GM19452 (cell line): ENCODE results near the gene BMS1.
"Not testable (repeated sequence)": the region's sequence is repeated elsewhere in the genome, so short reads cannot be mapped to it uniquely, and the experiment has no call there.

Source experiments
- ATAC-seq: cut with Tn5 transposase; IDR thresholded peaks from one replicate; pipeline ENCODE4 v1.9.1; 2021; ENCODE audit not compliant: unreplicated experiment

The BMS1 gene, protein sequence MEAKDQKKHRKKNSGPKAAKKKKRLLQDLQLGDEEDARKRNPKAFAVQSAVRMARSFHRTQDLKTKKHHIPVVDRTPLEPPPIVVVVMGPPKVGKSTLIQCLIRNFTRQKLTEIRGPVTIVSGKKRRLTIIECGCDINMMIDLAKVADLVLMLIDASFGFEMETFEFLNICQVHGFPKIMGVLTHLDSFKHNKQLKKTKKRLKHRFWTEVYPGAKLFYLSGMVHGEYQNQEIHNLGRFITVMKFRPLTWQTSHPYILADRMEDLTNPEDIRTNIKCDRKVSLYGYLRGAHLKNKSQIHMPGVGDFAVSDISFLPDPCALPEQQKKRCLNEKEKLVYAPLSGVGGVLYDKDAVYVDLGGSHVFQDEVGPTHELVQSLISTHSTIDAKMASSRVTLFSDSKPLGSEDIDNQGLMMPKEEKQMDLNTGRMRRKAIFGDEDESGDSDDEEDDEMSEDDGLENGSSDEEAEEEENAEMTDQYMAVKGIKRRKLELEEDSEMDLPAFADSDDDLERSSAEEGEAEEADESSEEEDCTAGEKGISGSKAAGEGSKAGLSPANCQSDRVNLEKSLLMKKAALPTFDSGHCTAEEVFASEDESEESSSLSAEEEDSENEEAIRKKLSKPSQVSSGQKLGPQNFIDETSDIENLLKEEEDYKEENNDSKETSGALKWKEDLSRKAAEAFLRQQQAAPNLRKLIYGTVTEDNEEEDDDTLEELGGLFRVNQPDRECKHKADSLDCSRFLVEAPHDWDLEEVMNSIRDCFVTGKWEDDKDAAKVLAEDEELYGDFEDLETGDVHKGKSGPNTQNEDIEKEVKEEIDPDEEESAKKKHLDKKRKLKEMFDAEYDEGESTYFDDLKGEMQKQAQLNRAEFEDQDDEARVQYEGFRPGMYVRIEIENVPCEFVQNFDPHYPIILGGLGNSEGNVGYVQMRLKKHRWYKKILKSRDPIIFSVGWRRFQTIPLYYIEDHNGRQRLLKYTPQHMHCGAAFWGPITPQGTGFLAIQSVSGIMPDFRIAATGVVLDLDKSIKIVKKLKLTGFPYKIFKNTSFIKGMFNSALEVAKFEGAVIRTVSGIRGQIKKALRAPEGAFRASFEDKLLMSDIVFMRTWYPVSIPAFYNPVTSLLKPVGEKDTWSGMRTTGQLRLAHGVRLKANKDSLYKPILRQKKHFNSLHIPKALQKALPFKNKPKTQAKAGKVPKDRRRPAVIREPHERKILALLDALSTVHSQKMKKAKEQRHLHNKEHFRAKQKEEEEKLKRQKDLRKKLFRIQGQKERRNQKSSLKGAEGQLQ

DNA sequence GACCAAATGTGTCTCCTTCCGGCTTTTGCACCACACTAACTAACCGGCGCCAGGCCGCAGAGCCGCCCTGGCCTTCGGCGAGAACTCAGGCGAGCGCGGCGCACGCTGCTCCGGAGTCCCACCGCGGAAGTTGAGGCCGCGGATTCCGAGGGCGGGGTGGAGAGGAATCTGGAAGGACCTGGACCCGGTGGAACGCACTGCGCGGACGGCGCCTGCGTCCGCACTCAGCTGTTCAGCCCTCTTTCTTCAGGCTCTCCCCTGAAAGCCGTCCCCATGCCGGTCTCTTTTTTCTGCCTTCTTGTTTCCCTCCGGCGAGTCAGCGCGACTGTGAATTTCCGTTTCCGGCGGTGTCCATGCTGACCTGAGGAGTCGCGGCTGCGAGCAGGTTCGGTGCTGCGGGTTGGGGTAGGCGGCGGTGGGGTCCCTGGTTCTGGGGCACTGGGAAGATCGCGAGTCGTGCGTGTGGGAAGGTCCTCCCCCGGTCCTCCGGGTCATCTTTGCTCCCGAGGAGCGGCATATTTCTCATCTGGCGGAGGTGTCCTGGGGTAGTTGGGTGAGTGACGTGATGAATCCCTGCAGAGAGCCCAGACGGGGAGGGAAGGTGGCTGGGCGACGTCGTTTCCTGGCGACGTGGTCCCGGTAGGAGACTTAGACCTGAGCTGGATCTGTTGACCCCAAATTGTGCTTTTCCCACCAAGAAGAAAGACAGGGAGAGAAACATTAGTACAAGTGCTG lies at the start of gene BMS1:
TSS of gene BMS1 (plus strand) at position 350 of the 735 bp plus-strand sequence. CDS start 1,600 bp downstream, outside the sequence.
- ATAC-seq: peak; percentile 97

DNA sequence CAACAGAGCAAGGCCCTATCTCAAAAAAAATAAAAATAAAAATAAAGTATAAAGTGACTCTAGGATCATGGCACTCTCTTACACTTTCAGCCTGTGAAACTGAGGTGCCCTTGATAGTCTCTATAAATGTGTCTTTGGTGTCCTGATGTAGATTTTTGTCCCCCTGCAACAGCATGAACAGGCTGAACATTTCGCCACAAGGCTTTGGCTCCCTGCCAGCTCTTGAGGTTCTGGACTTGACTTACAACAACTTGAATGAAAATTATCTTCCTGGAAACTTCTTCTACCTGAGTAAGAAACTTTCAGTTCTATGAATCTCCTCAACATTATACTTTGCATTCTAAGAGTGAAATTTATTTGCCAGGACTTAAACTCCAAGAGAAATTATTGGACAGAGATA lies 48.1 kb upstream of the BMS1 start:
- no peak for ATAC-seq

DNA sequence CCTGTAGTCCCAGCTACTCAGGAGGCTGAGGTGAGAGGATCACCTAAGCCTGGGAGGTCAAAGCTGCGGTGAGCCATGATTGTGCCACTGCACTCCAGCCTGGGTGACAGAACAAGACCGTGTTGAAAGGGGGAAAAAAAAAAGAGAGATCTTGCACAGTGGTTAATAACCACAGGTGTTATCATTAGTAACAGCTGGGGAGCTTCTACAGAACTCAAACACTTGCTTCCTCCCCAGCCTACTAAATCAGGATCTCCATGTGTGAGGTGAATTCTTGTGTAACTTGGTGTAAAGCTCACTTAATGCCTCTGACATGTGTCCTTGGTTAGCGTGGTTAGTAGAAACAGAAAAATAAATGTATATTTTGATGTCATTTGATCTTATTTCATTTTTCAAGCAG lies 43.9 kb upstream of the BMS1 start:
- no peak for ATAC-seq

DNA sequence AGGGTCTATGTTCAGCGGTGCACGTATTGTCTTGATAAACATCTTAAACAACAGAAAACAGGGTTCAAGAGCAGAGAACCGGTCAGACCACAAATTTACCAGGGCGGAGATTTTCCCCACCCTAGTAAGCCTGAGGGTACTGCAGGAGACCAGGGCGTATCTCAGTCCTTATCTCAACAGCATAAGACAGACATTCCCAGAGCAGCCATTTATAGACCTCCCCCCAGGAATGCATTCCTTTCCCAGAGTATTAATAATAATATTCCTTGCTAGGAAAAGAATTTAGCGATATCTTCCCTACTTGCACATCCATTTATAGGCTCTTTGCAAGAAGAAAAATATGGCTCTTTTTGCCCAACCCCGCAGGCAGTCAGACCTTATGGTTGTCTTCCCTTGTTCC lies 41.1 kb upstream of the BMS1 start:
- not testable (repeated sequence) for ATAC-seq

DNA sequence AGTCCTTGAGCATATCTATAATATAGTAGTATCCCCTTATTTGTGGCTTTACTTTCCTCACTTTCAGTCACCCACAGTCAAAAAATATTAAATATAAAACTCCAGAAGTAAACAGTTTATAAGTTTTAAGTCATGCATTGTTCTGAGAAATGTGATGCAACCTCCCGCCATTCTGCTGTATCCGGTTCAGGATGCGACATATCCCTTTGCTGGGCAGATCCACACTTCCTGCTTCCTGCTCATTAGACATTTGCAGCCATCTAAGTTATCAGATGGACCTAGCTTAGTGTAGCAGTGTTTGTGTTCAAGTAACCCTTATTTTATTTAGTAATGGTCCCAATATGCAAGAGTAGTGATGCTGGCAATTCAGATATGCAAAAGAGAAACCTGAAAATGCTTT lies 38.9 kb upstream of the BMS1 start:
- ATAC-seq: no peak

DNA sequence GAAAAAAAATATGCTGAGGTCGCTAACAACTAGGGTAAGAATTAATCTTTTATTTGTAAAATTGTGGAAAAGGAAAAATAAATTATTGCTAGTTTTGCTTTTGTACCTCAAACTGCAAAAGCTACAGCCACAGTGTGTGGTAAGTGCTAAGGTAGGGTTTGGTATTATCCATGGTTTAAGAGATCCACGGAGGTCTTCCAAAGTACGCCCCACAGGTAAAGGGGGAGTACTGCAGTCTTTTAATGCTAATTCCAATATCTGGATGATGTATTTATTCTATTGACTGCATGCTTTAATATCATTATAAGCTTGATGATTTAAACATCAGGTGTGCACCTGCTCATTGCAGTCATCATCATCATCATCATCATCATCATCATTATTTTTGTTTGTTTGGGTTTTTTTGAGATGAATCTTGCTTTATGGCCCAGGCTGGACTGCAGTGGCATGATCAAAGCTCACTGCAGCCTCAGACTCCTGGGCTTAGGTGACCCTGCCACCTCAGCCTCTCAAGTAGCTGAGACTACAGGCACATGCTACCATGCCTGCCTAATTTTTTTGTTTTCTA lies 38.4 kb upstream of the BMS1 start:
- ATAC-seq: no peak

DNA sequence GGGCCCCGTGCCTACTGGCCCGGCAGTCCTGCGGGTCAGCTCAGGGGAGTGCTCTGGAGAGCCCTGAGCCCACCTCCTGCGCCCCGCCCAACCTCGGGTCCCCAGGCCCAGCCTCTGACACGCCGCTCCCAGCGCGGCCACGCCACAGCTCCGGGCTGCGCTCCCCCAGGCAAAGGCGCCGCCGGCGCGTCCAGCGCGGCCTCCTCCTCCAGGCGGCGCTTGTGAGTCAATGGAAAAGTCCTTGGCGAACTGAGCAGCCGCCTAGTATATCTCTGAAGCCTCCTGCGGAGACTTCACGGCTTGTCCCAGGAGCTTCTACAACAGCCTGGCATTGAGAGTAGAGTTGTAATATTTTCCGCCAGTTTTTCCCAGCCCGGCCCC lies 29.5 kb upstream of the BMS1 start:
- no peak for ATAC-seq

DNA sequence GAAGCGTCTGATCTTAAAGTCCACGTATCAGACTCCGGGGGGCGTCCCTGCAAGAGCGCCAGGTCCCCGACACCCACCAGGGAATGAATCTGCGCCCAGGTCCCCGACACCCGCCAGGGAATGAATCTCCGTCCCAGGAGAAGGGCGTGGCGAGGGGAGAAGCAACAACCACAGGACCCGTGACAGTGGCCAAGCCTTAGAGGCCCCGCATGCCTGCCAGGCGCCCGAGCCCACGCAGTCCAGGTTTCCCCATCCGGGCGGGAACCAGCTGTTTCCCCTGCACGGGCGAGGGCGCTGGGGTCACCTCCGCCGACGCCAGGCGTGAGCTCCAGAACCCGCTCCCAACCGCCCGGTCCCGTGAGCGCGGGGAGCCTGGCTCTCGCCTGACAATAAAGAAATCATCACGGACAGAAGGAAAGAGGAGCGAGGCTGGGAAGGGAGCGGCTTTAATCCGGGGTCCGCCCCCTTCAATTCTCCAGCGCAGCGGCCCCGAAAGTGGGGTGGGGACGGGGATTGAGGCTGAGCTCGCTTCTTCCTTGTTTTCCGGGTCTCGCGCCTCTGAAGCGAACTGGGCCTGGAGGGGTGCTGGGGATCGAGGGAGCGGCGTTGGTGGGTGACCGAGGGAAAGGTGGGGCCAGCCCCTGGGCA lies 29.0 kb upstream of the BMS1 start:
- no peak for ATAC-seq

DNA sequence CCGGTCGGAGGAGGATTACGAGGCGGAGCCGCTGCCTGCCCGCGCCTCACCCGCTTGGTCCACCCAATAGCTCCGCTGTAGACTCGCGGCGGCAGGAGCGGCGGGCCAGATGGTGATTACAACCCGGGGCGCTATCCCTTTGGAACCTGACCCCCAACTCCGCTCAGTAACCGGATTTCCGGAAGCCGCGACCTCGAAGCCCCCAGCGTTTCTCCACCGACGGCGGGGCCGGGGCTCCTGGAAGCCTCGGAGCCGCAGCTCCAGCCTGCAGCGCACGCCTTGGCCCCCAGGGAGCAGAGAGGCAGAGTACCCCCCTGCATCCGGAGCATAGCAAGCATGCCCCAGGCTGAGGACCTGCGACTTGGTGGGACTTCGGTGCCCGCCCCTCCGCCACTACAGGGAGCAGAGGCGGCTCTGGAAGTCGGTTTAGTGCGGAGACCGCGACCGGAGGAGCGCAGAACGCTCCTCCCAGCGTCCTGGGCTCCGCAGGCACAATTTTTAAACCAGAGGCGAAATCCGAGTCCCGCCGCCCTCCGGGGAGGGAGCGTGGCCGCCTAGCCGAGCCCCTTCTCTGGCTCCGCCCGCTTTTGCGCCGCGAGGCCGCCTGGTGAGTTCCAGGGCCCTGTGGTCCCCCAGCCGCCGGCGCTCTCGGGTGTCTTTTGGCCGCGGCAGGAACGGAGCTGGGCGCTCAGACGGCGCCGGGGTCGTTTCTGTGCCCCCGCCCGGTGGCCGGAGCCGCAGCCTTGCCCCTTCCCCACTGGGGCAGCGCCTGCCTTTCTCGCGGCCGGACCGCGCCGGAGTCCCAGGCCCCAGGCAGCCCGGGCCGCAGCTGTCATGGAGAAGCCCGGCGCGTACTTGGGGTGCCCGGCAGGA lies 28.2 kb upstream of the BMS1 start:
- no peak for ATAC-seq

DNA sequence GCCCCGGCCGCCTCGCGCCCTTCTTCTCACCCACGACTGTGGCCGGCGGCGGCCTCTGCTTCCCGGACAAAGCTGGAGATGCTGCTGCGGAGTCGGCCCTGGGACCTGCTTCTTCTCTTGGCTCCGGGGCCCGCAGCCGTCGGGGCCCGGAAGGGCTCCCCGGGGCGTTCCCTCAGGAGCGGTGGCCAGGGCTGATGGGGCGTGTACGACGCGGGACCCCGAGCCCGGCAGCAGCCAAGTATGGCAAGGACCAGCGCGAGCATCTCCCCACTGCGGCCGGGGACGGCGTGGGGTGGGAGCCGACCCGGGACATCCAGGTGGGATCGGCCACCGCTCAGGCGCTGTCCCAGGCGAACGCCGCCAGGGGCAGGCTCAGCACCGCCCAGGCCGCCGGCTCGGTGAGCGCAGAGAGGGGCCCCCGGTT lies 27.6 kb upstream of the BMS1 start:
- ATAC-seq: no peak

DNA sequence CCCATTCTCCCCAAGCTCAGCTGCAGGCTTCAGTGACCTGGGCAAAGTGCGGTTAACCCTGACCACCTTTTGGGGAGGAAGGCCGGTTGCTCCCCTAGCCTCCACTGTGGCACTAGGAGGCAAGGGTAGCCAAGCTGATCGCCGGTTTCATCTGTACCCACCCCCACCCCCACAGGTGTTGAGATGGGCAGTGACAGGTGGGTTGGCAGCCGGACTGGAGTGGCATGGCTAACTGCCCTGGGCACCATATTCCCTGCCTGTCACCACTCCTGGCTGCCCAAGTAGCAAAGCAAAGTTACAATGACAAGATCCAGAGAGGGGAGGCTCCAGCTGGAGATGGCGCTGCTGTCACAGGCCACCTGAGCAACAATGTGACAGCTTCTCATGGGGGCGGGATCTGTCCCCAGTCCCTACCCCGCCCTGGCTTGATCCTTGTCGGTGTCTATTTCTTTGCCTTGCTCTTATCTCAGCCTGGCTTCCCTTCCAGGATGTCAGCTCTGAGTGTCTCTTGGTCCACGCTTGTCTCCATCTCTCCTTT lies 27.0 kb upstream of the BMS1 start:
- no peak for ATAC-seq

DNA sequence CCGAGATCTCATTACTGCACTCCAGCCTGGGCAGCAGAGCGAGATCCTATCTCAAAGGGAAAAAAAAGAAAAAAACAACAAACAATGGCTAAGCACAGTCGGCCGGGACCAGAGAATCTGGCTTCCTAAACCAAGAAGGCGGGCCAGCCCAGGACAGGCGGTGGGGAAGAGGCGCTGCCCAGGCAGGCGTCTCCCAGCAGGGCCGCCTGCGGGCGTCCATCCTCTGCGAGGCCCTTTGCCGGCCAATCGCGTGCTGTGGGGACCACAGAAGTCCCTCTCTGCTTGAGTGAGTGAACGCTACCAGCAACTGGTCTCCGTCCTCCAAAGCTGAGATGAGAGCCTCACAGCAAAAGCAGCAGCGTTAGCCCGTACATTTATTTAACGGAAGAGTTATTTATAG lies 14.7 kb upstream of the BMS1 start:
- ATAC-seq: no peak

DNA sequence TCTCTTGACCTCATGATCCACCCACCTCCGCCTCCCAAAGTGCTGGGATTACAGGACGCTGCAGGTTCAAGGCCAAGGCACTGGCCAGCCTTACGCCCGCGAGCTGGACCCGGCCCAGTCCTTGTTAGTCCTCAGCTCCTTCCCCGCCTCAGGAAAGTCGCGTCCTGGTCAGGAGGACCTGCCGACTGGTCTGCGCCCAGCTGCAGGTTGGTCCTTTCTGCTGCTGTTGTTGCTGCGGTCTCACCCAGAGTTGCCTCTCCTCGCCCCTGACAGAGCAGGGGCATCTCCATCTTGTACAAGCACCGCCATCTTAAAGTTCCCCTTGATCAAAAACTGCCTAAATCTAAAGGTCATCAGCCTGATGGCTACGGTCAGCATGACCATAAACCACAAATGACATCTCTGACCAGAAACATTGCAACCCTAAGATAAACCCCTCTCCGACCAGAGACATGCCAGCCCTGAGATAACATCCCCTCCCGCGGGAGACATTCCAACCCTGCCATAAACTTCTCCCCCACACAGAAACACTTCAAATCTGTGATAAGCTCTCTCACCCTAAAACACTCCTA lies 13.9 kb upstream of the BMS1 start:
- ATAC-seq: no peak

DNA sequence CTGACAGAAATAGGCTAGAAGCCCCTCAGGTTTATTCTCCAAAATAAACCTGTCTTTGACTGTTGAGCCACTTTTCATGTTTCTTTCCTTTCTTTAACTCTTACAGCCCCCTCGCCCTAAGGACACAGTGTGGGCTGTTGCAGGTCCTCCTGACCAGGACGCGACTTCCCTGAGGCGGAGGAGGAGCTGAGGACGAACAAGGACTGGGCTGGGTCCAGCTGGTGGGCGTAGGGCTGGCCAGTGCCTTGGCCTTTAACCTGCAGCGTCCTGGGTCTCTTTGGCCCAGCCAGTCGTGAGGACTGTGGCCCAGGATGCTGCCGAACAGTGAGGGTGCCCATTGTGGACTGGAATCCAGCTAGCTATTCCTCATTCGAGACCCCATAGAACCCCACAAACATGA lies 13.4 kb upstream of the BMS1 start:
- no peak for ATAC-seq

DNA sequence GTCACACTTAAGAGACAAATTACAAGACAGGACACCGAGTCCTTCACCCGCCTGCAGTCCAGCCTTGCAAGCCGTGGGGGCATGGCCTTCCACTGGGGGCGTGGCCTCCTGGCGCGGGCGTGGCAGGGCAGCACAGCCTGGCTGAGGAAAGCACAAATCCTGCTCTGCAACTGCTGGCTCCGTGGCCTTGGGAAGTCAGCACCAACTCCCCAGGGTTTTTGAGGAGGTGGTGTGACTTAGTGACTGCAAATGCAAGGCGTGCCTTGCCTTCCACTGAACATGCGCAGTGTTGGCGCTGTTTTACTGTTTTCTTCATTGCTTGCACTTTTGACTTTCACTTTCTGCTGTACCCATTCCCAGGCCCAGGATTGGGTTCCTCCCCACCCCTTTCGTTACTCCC lies 12.9 kb upstream of the BMS1 start:
- ATAC-seq: no peak

DNA sequence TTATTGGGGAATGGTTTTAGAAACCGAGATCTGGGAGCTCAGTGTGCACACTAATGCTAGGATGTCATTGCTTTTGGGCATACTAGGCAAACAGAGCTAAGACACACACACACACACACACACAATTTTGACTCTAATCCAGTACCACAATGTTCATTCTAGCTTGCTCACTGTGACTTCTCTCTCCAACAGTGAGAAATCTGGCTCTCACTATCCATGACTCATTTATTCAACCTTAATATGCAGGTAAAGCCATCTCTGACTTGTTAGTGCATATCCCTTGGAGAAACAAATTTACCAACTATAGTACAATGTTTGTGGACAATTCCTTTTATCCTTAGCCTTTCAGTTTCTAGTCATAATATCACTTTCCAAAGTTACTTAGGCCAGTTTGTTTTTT lies 5.9 kb upstream of the BMS1 start:
- no peak for ATAC-seq

DNA sequence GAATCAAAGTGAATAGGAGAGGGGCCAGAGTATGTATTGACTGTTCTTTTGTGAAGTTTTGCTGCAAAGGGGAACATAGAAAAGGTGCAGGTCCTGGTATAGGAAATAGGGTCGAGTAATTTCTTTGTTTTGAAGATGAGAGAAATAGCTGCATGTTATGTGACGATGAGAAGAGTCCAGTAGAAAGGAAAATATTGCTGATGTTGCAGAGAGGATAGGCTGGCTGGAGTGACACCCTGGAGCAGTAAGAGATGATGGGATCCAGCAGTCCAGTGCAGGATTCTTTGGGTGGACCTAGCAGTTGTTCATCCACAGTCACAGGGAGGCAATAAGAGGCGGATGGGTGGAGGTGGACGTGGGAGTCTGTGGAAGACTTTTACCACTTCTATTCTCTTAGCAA lies 2.1 kb upstream of the BMS1 start:
- ATAC-seq: no peak

DNA sequence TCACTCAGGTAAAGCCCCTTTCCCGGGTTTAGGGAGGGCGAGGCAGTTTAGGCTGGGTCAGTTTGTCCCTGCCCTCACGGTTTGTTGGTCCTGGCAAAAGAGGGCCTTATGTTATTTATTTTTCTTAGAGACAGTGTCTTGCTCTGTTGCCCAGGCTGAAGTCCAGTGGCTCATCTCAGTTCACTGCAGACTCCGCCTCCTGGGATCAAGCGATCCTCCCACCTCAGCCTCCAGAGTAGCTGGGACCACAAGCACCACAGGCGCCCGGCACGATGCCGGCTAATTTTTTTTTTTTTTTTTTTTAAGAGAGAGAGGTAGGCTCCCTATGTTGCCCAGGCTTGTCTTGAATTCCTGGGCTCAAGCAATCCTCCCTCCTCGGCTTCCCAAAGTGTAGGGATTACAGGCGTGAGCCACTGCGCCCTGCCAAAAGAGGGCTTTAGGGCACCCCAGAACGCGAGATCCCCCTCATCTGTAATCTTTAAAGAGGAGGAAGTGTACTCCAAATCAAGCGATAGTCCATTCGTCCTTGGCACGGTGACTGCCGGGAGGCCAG lies 626 bp upstream of the BMS1 start:
- peak; percentile 7 for ATAC-seq
